Aorta (tissue), 5 donors: Measurements from ENCODE around the gene SIGLEC12. TPM values are rescaled to one million over a fixed set of nuclear protein-coding genes. Genes with fewer than 3 reads are reported as not detected.

ENCODE experiments used
- ATAC-seq: fragments of 200-7000 bp; cut with Tn5 transposase; one replicate; pipeline ENCODE4 v1.9.1; 2022; ENCODE audit warnings: moderate library complexity; ENCODE audit not compliant: low FRiP score
- DNase-seq, 2 donors: peaks; one replicate each; pipeline ENCODE4 v3.0.0-alpha.2; 2020
- H3K27ac ChIP-seq, 2 donors: one replicate each; pipeline ENCODE4 v1.5.1; 2013; ENCODE audit warnings: low read length in 2 of 2, mild to moderate bottlenecking in 2 of 2, moderate library complexity in 2 of 2, control low read depth in 1 of 2, inconsistent platforms in 1 of 2, low read depth in 1 of 2
- H3K27me3 ChIP-seq, 2 donors: one replicate each; pipeline ENCODE4 v1.6.1; 2013; ENCODE audit warnings: control low read depth in 1 of 2, low read length in 1 of 2, mild to moderate bottlenecking in 1 of 2, moderate library complexity in 1 of 2; ENCODE audit not compliant: insufficient read depth in 2 of 2, control insufficient read depth in 1 of 2
- H3K36me3 ChIP-seq, 2 donors: one replicate each; pipeline ENCODE4 v1.6.1; 2013; ENCODE audit warnings: control low read depth in 1 of 2, low read length in 1 of 2, mild to moderate bottlenecking in 1 of 2; ENCODE audit not compliant: insufficient read depth in 2 of 2, control insufficient read depth in 1 of 2
- H3K4me1 ChIP-seq, 2 donors: one replicate each; pipeline ENCODE4 v1.6.1; 2013; ENCODE audit warnings: low read length in 2 of 2, control low read depth in 1 of 2, mild to moderate bottlenecking in 1 of 2, moderate library complexity in 1 of 2; ENCODE audit not compliant: insufficient read depth in 2 of 2, control insufficient read depth in 1 of 2
- H3K4me3 ChIP-seq, 2 donors: one replicate each; pipeline ENCODE4 v1.5.1; 2013; ENCODE audit warnings: low read length in 2 of 2, control low read depth in 1 of 2, mild to moderate bottlenecking in 1 of 2
- H3K9me3 ChIP-seq: one replicate; pipeline ENCODE4 v1.6.1; 2013; ENCODE audit warnings: mild to moderate bottlenecking, low read length; ENCODE audit not compliant: control insufficient read depth
- WGBS, 2 donors: extraction: QIAGEN DNeasy Blood & Tissue Kit; methylation state at CpG; one replicate each; pipeline ENCODE4 v1.1.7; 2013; 5-methylcytosine and 5-hydroxymethylcytosine counted together
- intact Hi-C, 2 donors: fragments of 100-400 bp; cut with DNase I; formaldehyde crosslinking; loops; one replicate each; pipeline versions ENCODE4 v1.14.2 to v1.15.0; 2022
- polyA plus RNA-seq, 2 donors: library from polyadenylated mRNA; stranded (reverse); fragments of 200-250 nt; gene quantifications; one replicate each; pipeline ENCODE4 v1.2.3, GENCODE V29; 2013
- total RNA-seq, 2 donors: library from RNA; stranded (reverse); fragmentation: NEBNext Ultra II Directional; extraction: Animal tissue kit (Norgen Biotek cat#: 25700); gene quantifications; one replicate each; pipeline ENCODE4 v1.2.1, GENCODE V29; 2021
- donor health status: healthy with polysubstance abuse.
- donor health status: Bipolar disorder and iron deficiency.
- donor health status: DM: no; HTN: no; CAD: no.
- donor health status: DM: no; HTN: no; CAD: no.
- donor health status: DM: yes; HTN: yes; CAD: no.

The SIGLEC12 gene
- total and polyA plus RNA-seq, 4 donors, result 0.75 to 2.0 TPM; not detected in 2

DNA sequence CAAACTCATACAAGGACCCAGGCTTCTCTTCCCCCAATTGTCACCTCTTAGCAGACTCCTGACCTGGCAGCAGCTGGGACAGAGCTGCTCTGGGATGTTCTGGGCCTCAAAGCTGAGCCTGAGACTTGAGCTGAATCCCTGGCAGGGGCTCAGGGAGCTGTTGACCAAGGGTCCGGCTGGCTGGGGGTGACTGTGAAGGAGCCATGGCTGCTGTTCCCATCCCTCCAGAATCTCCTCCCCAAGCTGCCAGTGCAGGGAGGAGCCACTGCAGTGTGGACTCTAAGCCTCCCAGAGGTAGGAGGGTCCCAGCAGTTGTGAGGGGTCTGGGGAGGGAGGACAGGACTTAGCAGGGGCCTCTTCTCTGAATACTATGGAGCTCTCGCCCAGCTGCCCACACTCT is 27.7 kb upstream of the SIGLEC12 start:
- no peaks in the 10 kb centered on the region for H3K36me3 ChIP-seq
- no peak overlapping the region for H3K4me3 ChIP-seq
- no peak for DNase-seq
- whole genome bisulfite sequencing, 2 donors, result 78 to 79% methylated on average over 2 of the region's 2 CpGs
- ATAC-seq, result no peak
- H3K4me1 ChIP-seq, result no peaks in the 10 kb centered on the region
- intact Hi-C loops, result no loop called here
- no peaks in the 10 kb centered on the region for H3K27me3 ChIP-seq
- no peak overlapping the region for H3K27ac ChIP-seq
- H3K9me3 ChIP-seq, result no peaks in the 10 kb centered on the region

GRCh38 chr19:51525651-51526050 is 24.1 kb upstream of the SIGLEC12 start:
- no peak overlapping the region for H3K4me3 ChIP-seq
- no peaks in the 10 kb centered on the region for H3K27me3 ChIP-seq
- no peak overlapping the region for H3K27ac ChIP-seq
- H3K9me3 ChIP-seq, result no peaks in the 10 kb centered on the region
- H3K4me1 ChIP-seq, result no peaks in the 10 kb centered on the region
- ATAC-seq, result no peak
- intact Hi-C loops, result no loop called here
- DNase-seq, result no peak
- H3K36me3 ChIP-seq, result no peaks in the 10 kb centered on the region
- WGBS, 2 donors, result 42 to 53% methylated on average over 4 of the region's 4 CpGs

DNA sequence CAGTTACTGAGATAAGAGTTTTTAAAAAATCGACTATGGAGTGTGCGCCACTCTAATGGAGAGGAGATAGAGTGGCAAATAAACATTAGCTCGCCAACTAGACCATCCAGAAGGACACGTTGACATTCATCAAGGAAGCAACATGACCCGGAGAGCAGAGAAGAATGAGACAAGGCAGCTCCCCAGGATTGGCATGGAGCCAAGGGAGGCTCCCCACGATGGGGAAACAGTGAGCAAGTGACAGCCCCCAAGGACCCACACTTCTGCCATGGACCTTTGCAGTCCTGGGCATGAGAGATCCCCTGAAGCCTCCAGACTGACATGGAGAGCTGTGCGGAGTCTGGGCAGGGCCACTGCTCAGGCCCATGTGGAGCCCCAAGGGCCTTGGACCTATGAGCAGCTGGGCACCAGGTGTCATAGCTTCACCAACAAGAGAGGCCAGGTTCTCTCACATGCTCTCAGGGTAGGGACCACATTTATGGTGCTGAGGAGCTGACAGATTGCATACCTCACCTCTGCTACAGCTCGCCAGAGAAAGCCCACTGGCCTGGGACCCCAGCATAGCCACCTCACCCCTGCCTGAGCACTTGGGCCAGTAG is 23.2 kb upstream of the SIGLEC12 start:
- no peak overlapping the region for H3K4me3 ChIP-seq
- no peaks in the 10 kb centered on the region for H3K4me1 ChIP-seq
- ATAC-seq (no peak), DNase-seq (no peak)
- H3K9me3 ChIP-seq, result no peaks in the 10 kb centered on the region
- H3K36me3 ChIP-seq, result no peaks in the 10 kb centered on the region
- WGBS, 2 donors, result 72 to 73% methylated on average over 8 of the region's 8 CpGs
- H3K27ac ChIP-seq, result no peak overlapping the region
- H3K27me3 ChIP-seq, result no peaks in the 10 kb centered on the region
- intact Hi-C loops, result no loop called here

- Histone ChIP-seq H3K9me3 (peaks cover 3% of the 10 kb centered on the region), H3K27me3 (no peaks in the 10 kb centered on the region), H3K27ac (no peak overlapping the region), H3K4me3 (no peak overlapping the region), H3K4me1 (no peaks in the 10 kb centered on the region), H3K36me3 (no peaks in the 10 kb centered on the region)
- ATAC-seq (no peak), DNase-seq (no peak)
- intact Hi-C loops, result no loop called here
- WGBS, 2 donors, result 54 to 65% methylated on average over 2 of the region's 2 CpGs
These were observed 20.2 kb upstream of the SIGLEC12 start for GRCh38 chr19:51521781-51522180.

- WGBS, 2 donors, result 69 to 75% methylated on average over 2 of the region's 2 CpGs
These were observed 19.8 kb upstream of the SIGLEC12 start for GRCh38 chr19:51521357-51521756.

DNA sequence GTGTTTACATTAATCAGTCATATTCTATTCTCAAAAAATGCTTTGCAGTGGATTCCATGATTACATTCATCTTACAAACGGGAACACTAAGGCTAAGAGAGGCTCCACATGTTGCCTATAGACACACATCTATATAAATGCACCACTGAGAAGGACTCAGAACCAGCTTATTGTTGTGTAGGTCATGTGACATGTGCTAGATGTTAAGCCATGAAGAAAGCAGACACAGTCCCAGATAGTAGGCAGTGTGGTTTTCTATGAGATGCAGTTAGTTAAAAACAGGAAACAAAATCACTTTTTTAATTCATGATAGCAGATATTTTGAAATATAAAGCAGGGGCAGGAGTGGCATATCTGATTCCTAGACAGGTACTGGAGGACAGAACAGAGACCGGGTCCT is 19.1 kb upstream of the SIGLEC12 start:
- Histone ChIP-seq H3K27ac (no peak overlapping the region), H3K9me3 (peaks cover 3% of the 10 kb centered on the region), H3K4me3 (no peak overlapping the region), H3K36me3 (no peaks in the 10 kb centered on the region), H3K27me3 (no peaks in the 10 kb centered on the region), H3K4me1 (no peaks in the 10 kb centered on the region)
- DNase-seq (no peak), ATAC-seq (no peak)
- intact Hi-C loops, result no loop called here
- WGBS, 2 donors, result 52 to 53% methylated on average over 2 of the region's 2 CpGs

More at GRCh38 chr19:51521357-51521756, 19.8 kb upstream of the SIGLEC12 start:
- H3K4me3 ChIP-seq, result no peak overlapping the region
- H3K27me3 ChIP-seq, result no peaks in the 10 kb centered on the region
- H3K4me1 ChIP-seq, result no peaks in the 10 kb centered on the region
- intact Hi-C loops, result no loop called here
- no peaks in the 10 kb centered on the region for H3K36me3 ChIP-seq
- no peak overlapping the region for H3K27ac ChIP-seq
- H3K9me3 ChIP-seq, result peaks cover 3% of the 10 kb centered on the region
- DNase-seq (no peak), ATAC-seq (no peak)

DNA sequence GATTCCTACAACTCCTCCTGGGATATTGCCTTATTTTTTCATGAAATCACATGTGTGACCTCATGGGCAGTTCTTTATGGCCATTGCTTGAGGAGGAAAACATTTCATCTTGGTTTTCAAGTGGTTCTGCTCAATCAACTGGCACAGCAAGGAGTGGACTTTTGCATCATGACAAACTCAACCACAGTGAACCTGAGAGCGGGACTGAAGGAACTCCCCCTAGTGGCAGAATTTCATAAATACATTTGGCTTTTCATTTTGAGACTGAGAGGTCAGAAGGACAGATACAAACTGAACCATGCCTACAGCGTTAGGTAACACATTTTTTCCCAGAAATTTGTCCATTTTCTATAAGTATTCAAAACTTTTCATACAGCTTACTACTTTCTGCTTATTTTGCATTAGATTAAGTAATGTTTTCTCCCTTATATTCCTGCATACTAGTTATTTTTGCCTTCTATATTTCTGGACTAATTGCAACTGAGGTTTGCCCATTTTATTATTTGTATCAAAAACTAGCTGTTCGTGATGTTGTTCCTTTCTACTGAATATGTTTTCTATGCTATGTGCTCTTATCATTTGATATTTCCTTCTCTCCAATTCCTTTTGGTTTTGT is 13.4 kb upstream of the SIGLEC12 start:
- DNase-seq (no peak), ATAC-seq (no peak)
- no peaks in the 10 kb centered on the region for H3K27me3 ChIP-seq
- H3K27ac ChIP-seq, result no peak overlapping the region
- no peaks in the 10 kb centered on the region for H3K4me1 ChIP-seq
- intact Hi-C loops, result no loop called here
- peaks cover 3% of the 10 kb centered on the region for H3K9me3 ChIP-seq
- H3K36me3 ChIP-seq, result no peaks in the 10 kb centered on the region
- no peak overlapping the region for H3K4me3 ChIP-seq
- WGBS, 2 donors, result 7 to 15% methylated on average over 3 of the region's 3 CpGs

DNA sequence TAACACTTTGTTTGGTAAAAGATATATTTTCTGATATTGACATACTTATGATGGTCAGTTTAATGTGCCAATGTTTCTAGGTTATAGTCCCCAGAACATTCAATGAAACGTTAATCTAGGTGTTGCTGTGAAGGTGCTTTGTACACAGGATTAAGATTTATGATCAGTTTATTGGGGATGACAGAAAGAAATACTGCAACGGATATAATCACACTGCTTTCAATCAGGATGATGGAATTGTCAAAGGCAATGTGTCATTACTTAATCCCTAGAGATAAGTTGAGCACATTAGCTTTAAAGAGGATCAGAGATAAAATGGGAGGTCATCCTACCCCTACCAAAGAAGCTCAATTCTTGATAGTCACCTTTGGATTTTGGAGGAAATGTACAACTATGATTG is 12.4 kb upstream of the SIGLEC12 start:
- no peaks in the 10 kb centered on the region for H3K36me3 ChIP-seq
- no peaks in the 10 kb centered on the region for H3K27me3 ChIP-seq
- intact Hi-C loops, result no loop called here
- no peak overlapping the region for H3K27ac ChIP-seq
- ATAC-seq, result no peak
- no peaks in the 10 kb centered on the region for H3K4me1 ChIP-seq
- peaks cover 3% of the 10 kb centered on the region for H3K9me3 ChIP-seq
- WGBS, 2 donors, result 29 to 37% methylated on average over 2 of the region's 2 CpGs
- no peak overlapping the region for H3K4me3 ChIP-seq
- DNase-seq, result no peak

DNA sequence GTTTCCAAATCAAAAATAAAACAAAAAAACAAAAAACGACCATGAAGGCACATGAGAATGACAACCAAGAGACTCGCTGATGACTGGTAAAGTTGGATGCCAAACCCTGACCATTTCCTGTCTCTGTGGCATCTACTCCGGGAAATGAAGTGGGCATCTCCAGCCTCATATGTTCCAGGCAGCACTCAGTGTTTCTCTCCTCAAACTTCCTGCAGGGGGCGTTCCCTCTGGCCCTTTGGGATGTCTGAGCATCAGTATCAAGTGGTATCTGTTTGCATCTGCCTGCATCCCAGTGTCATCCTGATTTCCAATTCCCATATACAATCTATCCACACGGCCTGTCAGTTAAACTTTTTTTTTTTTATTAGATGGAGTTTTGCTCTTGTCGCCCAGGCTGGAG is 9.8 kb upstream of the SIGLEC12 start:
- Histone ChIP-seq H3K27me3 (no peaks in the 10 kb centered on the region), H3K9me3 (no peaks in the 10 kb centered on the region), H3K36me3 (no peaks in the 10 kb centered on the region), H3K4me3 (no peak overlapping the region), H3K4me1 (no peaks in the 10 kb centered on the region), H3K27ac (no peak overlapping the region)
- DNase-seq, result no peak
- ATAC-seq, result no peak
- intact Hi-C loops, result no loop called here
- 11 to 15% methylated on average over 6 of the region's 6 CpGs for WGBS, 2 donors
